NCI-H446 treated with DMSO at 0.1 percent for 48 hours (cell line): ENCODE measurements around the gene ANKRD10.

Experiments
- DNase-seq: peaks from one replicate; lab custom pipeline; 2025; lab: John Stamatoyannopoulos, UW

The ANKRD10 gene

DNA sequence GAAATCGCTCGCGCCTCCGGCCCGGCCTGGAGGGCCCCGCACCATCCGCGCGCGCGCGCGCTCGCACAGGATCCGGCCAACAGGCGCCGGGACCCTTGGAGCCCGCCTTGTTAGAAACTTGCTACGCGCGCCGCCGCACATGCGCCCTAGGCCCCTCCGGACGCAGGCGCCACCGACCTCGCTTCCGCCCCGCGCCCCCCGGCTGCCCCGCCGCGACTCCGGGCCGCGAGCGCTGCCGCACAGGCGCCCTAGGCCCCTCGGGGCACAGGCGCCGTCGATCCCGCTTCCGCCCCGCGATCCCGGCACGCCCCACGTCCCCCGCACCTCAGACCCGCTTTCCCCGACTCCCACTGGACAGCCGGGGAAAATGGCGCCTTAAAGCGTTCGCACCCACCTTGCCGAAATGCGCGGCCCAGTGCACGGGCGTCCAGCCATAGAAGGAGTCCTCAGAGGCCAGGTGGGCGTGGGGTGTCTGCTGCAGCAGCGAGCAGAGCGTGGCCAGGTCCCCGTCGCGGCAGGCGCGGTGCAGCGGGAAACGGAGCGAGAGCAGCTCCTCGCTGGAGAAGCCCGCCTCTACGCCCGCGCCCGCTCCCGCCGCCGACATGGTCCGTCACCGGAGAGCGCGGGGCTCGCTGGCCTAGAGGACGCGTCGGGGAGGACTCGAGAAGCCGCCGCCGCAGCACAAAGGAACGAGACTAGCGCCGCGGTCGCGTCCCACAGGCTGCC lies 375 bp downstream of the ANKRD10 start:
- DNase-seq, result no peak

DNA sequence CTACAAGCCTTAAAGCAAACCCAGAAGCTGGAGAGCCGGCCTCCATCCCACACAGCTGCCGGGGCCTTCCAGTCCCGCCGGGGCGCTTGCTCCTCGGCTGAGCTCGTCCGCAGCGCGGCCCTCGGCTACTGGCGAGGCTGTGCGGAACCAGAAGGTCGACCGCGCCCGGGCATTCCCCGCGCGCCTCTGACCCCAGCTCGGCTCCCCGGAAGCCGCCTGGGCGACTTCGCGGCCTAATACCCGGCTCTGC lies 863 bp downstream of the ANKRD10 start:
- no peak for DNase-seq

DNA sequence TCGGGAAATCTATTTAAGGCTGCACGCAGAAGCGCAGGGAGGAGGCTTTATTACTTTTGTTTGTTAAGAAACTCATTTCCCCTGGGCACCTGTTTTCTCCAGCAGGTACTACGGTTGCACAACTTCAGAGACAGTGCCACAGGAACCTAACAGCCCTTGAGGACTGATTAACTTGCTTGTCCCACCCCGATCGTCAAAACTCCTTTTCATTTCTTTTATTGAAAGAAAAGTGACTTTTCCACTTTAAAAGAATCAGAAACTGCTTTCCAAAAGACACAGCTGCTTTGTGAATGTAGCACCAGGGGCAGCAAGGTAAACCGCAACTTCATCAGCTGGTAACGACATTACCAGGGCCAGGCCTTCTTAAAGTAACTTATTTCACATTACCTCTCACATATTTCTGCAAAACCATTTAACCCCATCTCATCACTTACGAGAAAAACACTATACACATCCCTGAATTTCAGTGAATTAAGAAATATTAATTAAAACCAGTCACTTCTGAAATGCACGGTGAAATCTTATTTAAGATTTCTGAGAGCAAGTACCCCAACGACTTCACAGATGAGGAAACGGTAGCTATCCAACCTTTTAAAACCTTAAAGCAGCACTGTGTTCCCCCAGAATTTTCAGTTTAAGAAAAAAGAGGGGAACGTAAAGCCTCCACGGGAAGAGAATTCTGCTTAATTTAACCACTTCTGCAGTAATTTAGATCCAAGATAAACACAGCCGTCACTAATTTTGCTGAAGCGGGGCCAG lies 1.4 kb downstream of the ANKRD10 start:
- no peak for DNase-seq

DNA sequence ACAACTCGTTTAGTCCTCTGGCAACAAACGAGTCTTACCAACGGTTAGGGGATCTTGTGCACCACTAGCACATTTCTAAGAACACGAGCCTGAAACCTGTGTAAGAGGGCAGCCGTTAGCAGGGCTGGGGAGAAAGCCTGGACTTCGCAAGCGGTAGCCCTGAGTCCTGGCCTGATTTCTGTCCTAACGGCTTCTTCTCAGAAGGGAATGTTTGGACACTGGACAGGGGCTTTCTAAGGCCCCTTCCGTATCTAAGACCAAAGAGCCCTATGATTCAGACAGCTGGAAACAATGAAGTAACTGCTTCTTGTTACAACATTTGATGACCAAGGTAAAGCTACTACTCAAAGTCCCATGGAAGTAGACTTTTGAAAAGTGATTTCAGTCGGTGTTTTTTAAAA lies 2.2 kb downstream of the ANKRD10 start:
- DNase-seq, result no peak

DNA sequence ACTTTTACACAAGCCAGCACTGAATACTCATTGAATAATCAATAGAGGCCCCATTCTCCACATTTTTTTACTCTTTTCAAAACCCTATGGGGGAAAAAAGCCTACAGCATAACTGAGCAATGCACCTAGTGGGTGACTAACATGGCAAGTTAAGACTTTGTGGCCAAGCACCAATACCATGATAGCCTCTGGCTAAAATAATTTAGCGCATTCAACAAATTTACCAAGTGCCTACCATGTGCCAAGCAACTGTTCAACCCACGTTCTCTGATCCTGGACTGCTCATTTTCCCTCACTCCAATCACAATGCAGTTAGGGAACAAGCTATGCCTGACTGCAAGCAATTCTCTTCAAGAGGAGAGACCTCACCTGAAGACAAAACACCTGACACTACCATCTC lies 3.0 kb downstream of the ANKRD10 start:
- no peak for DNase-seq

DNA sequence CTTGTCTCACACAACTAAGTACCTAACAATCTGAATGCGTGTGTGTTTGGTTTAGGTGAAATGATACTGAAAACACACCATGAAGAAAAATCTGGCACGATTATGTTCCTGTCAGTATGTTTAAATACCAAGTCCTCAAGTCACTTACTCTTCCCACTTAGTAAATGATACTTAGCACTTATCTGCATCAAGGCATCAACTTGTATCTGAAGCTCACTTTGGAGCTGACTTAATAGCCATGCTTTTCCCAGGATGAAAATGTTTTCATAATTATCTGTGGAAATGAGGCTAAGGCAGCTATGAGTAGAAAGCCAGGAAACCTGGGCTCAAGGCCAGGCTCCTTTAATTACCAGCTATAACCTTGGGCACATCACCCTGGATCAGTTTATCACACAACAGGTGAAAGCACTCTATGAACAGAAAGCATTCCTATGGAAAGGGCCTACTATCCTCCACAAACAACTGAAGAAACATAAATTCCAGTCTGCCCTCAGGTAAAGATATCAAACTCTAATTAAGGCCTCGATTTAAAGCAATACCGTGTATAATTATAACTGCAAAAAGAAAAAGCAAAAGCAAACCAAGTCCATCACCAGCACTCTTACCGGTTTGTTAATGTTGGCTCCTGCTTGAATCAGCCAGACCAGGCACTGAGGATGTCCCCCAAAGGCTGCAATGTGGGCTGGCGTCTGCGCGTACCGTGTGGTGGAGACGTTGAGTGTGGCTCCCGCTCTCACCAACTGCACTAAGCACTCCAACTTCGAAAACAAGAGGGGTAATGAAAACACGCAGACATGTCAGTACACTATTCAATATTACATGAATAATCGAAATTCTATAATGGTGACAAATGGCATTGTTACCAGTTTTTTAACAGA lies 4.6 kb downstream of the ANKRD10 start:
- no peak for DNase-seq

DNA sequence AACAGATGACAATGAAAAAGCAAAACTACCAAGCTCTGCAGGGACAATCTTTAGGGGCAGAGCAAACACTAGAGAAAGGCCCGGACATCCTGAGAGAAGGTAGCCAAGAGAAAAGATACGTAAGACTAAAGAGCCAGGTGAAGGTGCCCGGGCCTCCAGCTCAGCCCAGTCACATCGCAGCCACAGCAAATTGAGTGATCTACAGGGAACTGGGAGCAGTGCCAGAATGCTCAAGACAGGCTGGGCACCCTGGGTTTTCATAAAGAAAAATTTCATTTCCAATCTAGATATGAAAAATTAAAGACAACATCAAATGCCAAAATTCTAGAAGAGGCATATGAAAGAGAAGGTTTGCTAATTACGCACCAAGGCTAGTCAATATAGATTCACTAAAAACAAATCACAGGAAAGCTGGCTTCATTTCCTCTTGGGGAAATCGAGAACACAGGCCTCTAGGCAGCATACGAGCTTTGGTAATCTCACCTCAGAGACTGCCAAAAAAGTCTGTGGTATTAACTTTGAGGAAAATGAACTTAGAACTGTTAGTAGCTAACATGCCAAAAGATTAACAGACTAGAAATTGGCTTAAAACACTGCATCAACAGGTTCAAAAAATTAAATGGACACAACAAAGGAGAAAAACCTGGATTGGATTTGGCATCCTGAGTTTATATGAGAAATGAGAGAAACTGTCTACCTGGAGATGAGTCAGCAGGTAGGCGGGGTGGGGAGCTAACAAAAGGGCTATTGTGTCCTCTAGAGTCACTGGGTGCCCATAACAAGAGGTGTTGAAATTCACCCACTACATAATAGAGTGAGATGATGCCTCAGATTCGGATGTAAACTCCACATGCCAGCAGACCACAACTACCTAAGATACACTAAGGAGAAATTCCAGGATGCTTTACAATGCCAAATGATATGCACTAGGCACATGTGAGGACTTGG lies 6.6 kb downstream of the ANKRD10 start:
- DNase-seq, result no peak

DNA sequence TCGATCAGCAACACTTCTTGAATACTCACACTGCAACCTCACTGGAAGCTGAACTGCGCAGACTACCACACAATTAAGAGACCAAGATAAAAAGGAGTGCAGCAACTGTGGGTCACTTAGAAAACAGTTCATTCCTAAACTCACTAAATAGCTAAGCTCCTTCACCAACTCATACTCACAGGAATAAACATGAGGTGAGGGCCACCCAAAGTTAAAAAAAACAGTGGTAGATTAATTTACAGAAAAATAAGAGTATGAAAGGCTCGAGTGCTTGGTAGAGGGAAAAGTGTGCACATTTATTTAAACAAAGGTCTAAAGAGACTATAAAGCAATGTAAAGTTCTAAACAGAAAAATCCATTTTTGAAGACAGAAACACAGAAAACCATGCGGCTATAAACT lies 7.6 kb downstream of the ANKRD10 start:
- DNase-seq, result no peak

DNA sequence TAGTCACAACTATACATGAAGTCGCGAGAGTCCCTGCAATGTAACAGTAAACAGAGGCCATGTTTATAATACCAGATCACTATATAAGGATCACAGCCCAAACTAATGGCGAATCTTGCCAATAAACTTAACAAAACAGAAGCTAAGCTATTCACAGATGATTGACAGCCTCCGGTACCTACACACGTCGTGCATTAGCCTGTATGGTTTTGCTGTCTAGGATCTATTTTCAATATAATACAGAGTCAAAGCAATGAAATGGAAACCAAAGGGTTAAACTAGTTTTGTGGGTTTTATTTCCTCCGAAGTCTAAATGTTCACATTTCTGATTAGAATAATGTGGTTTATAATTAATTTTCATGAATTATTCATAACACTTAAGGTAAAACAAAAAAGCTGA lies 10.1 kb downstream of the ANKRD10 start:
- no peak for DNase-seq

DNA sequence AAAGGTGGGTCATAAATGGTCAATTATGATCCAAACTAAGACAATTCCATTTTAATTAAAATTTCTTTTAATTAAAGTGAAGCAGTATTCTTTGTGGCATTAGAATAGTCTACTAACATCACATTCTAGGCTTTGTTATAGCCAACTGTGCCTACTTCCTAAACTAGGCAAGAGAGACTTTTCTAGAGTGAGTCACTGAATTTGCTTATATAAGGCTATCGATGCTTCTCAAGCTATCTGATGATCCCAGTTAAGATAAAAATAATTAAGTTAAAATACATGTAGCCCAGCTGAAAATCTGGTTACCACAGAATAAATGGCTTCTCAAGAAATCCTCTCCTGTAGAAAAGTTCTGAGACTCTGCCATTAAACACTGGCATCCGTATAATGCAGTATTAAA lies 12.5 kb downstream of the ANKRD10 start:
- no peak for DNase-seq

DNA sequence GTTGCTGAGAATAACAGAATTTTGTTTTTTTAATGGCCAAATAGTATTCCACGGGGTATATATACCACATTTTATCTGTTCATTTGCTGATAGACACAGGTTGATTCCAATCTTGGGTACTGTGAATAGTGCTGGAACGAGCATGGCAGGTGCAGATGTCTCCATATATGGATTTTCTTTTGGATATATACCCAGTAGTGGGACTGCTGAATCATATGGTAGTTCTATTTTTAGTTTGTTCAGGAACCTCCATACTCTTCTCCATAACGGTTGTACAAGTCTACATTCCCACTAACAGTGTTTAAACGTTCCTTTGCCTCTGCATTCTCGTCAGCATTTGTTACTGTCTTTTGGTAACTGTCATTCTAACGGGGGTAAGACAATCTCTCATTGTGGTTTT lies 17.3 kb downstream of the ANKRD10 start:
- no peak for DNase-seq

DNA sequence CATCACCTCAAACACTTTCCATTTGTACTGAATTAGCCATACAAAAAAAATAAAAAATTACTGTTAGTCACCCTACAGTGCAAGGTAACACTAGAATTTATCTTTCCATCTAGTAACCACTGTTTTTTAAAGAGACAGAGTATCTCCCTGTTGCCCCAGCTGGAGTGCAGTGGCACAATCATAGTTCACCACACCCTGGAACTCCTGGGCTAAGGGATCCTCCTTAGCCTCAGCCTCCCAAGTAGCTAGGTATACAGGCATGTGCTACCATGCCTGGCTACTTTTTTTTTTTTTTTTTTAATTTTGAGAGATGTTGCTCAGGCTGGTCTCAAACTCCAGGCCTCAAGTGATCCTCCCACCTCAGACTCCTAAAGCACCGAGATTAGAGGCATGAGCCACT lies 17.9 kb downstream of the ANKRD10 start:
- no peak for DNase-seq

DNA sequence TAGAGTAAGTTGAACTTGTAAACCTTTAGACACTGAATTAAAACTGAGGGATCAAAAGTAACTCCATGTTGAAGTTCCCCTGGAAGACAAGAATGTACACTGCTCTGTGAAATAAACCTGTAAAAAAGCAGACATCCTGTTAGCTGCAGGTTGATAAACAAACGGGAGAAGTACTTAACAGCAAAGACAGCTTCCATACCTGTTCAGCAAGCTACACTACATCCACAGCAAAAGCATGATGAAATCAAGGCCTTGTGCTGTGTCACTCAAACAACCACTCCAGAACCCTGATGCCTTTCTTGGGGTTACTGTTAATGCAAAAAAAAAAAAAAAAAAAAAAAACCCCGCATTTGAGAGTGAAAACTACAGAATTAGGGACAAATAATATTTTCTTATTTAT lies 20.8 kb downstream of the ANKRD10 start:
- no peak for DNase-seq

DNA sequence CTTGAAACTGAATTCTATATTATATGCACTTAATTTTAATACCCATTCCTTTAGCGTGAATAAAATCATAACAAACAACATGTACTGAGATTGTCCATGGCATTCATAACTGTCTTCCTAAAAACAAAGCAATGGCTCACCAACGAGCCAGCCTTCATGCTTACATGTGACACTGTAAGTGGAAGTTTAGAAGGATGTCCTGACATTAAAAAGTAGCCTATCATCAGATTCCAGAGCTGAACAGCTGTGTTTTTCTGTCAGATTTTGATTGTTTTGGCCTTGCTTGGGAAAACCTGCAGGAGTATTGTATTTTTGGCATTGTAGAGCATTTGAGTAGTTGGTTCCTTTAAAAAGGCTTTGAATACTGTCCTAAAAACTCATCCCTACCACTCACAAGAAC lies 21.3 kb downstream of the ANKRD10 start:
- DNase-seq, result no peak

DNA sequence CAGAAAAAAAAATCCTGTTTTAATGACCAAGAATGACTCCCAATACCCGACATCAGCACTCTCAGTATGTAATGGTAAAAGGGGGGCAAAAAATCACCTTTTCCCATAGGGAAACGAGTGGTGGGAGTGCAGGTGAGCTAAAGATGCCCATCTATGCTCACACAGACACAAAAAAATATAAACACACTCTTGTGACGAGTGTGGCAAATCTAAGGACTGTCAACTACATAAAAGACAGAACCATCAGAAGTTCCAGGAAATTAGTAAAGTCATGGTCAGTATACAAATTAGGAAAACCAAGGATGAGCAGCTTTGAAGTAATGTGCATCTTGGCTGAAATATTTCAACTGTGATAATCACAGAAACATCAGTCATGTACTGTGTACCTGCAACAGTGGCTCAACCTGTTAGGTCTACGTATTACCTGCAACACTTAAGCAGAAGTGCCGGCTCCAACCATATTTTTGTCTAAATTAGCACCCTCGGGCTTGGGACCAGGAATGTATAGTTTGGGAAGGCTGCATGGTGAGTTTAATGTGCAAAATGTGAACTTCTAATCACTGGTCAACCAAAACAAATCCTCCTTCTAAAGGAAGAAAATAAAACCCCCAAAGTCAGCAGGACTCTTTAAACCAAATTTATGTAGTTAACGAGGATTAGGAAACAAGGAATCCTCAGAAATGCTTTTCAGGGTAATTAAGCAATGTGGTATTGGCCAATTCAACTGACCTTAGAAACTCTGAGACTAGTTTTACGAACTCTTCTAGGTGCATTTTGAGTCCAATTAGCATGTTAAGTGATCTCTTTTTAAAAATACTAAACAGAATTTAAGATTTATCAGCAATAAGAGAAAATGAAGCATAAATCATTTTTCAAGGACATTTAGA lies 24.3 kb downstream of the ANKRD10 start:
- no peak for DNase-seq

DNA sequence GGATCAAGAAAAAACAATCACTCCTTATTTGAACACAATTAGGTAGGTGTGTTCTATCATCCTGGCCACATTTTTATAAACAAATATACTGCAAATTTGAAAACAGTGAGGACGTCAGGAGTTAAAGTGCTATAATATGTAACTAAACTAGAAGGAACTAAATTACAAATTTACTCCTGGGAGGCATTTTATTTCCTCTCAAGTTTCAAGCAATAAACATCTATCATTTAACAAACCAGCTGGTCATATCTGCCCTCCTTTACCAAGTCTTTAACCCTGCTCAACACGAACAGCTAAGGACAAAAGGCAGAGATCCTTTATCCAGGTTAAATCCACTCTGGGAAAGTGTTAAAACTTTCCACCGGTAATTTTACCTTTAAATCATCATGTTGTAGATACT lies 26.5 kb downstream of the ANKRD10 start:
- DNase-seq, result no peak

DNA sequence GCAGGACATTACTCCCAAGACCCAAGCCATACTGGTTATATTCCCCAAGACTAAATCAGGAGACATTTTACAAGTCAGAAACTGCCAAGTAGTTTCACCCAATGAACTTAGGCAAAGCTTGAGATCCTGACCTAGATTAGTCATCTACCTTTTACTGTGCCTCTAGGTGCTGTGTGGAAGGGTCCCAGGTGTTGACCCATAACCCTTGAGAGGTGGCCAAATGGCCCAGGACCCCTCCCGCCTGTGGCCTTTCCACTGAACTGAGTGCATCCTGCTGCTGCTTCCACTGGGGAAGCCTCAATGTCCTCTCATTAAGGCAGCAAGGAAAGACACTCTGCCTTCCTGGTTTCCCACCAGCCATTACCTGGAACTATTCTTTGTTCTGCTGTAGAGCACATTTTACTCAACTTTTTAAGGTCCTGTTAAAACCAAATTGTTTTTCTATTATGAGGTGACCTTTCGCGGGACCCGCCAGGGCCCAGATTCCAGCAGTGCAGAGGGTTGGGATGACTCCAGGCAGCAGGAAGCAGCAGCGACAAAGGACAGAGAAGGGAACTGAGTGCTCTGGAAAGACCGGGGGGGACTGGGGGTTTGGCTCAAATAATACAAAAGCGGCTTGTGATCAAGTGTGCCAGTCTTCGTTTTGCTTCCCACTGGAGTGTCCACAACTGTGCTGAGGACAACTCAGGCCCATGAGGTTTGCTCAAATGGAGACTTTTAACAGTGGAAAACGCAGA lies 27.1 kb downstream of the ANKRD10 start:
- no peak for DNase-seq

DNA sequence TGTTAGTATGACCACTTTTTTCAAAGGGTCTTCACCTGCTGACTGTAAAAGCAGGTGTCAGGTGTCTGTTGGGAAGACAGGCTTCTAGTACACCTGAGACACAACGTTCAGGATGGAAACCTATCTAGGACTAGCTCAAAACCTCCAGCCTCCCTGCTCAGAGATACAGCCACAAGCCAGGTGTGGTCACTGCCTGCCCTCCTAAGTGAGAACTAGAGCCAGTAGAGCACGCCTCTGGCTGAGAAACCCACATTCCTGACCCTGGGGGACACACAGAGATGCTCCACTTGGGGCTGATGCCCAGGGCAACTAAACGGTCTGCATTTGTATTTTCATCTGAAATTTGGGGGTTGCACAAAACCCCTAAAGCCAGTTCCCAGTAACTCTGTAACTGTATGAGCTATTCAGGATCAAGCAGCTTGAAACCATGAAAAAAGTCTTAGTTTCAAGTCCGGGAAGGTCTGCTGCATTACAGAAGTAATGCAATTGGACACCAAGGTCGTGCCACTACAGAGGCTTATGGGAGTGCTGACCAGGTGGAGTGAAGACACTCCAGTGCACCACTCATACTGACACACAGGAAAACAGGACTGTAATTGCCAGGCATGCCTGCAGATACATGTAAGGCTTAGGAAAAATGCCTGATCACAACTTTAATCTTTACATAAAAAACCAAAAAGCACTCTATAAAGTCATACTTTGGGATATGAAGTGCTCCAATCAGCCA lies 27.8 kb downstream of the ANKRD10 start:
- no peak for DNase-seq
